Measurements from ENCODE around the gene GPX4. TPM values are rescaled to one million over a fixed set of nuclear protein-coding genes. Genes with fewer than 3 reads are reported as not detected.

The GPX4 gene
- total and polyA plus RNA-seq, 9 of the 15 experiments (the other 6 are each of a cell fraction or from before 2014, with no cell fraction given), result 61.4 to 661 (median 349) TPM

DNA sequence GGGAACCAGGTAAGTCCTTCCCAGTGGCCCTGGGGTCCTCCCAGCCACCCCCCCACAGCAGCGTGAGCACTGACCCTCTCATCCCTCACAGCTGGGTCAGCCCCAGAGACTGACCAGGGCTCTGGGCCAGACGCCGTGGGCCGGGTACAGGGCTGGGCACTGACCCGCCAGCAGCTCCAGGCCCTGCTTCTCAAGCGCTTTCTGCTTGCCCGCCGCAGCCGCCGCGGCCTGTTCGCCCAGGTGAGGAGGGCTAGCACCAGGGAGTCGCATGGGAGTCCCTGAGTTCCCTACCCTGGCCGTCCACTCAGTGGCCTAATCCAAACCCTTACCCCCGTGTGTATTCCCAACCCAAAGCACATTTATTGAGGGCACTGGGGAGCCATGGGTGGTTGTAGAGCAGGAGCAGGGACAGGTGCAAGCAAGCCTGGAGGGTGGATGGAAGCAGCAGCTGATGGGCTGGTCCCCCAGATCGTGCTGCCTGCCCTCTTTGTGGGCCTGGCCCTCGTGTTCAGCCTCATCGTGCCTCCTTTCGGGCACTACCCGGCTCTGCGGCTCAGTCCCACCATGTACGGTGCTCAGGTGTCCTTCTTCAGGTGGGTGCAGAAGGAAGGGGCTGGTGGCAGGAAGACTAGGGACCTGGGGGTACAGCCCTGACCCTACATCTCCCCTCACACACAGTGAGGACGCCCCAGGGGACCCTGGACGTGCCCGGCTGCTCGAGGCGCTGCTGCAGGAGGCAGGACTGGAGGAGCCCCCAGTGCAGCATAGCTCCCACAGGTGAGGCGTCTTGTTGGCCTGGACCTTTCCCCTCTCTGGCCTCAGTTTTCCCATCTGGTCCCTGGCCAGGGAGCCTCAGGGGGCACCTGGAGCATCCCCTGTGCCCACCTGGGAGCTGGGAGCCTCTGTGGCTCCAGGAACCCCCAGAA lies 49.4 kb upstream of the GPX4 start (continued):
- TF ChIP-seq ZNF696 (CRISPR knock-in tag; conservative IDR thresholded peaks at IDR 0.05) (no peak), PTBP1 (IDR thresholded peaks at IDR 0.05; ENCODE audit: low read depth, low read length) (peak; percentile 96), ZNF431 (CRISPR knock-in tag; IDR thresholded peaks at IDR 0.05) (no peak), TEAD2 (tag; IDR thresholded peaks at IDR 0.05) (no peak), POLR2H (tag; IDR thresholded peaks at IDR 0.05; ENCODE audit: low read depth) (no peak), ARHGAP35 (IDR thresholded peaks at IDR 0.05; ENCODE audit: partially characterized antibody) (no peak), FOXA1 (IDR thresholded peaks at IDR 0.05; ENCODE audit: borderline replicate concordance) (no peak), KAT8 (IDR thresholded peaks at IDR 0.05; ENCODE audit: low read depth) (no peak), RFX1 (IDR thresholded peaks at IDR 0.05) (no peak), PTRF (tag; IDR thresholded peaks at IDR 0.05) (no peak), ZNF134 (CRISPR knock-in tag; conservative IDR thresholded peaks at IDR 0.05) (no peak), PURB (CRISPR knock-in tag; IDR thresholded peaks at IDR 0.05; ENCODE audit: low read depth) (no peak), MIER1 (IDR thresholded peaks at IDR 0.05; ENCODE audit: low read depth) (no peak), RBFOX2 (IDR thresholded peaks at IDR 0.05; ENCODE audit: low read depth, low read length) (0 out of 2 replicates have a peak, but pooled peaks have one; percentile 17), RFX5 (IDR thresholded peaks at IDR 0.05; ENCODE audit: low read depth, low read length) (no peak), U2AF2 (optimal IDR thresholded peaks at IDR 0.05; ENCODE audit: low read depth, low read length) (no peak), RBM25 (IDR thresholded peaks at IDR 0.05; ENCODE audit: low read depth, low read length, severe bottlenecking) (peak; percentile 89), XRCC4 (IDR thresholded peaks at IDR 0.05; ENCODE audit: extremely low read depth, insufficient read depth, insufficient read length) (no peak), SIX5 (IDR thresholded peaks at IDR 0.05; ENCODE audit: borderline replicate concordance in 1 of 2, insufficient read depth in 1 of 2, low read depth in 1 of 2, low read length in 2 of 2) (no peak)
- TF ChIP-seq, protein P1, sequence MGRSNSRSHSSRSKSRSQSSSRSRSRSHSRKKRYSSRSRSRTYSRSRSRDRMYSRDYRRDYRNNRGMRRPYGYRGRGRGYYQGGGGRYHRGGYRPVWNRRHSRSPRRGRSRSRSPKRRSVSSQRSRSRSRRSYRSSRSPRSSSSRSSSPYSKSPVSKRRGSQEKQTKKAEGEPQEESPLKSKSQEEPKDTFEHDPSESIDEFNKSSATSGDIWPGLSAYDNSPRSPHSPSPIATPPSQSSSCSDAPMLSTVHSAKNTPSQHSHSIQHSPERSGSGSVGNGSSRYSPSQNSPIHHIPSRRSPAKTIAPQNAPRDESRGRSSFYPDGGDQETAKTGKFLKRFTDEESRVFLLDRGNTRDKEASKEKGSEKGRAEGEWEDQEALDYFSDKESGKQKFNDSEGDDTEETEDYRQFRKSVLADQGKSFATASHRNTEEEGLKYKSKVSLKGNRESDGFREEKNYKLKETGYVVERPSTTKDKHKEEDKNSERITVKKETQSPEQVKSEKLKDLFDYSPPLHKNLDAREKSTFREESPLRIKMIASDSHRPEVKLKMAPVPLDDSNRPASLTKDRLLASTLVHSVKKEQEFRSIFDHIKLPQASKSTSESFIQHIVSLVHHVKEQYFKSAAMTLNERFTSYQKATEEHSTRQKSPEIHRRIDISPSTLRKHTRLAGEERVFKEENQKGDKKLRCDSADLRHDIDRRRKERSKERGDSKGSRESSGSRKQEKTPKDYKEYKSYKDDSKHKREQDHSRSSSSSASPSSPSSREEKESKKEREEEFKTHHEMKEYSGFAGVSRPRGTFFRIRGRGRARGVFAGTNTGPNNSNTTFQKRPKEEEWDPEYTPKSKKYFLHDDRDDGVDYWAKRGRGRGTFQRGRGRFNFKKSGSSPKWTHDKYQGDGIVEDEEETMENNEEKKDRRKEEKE (IDR thresholded peaks at IDR 0.05; ENCODE audit: borderline replicate concordance in 1 of 2, control insufficient read depth in 1 of 2, low read depth in 2 of 2, low read length in 1 of 2), result no peak
- TF ChIP-seq, protein P2, sequence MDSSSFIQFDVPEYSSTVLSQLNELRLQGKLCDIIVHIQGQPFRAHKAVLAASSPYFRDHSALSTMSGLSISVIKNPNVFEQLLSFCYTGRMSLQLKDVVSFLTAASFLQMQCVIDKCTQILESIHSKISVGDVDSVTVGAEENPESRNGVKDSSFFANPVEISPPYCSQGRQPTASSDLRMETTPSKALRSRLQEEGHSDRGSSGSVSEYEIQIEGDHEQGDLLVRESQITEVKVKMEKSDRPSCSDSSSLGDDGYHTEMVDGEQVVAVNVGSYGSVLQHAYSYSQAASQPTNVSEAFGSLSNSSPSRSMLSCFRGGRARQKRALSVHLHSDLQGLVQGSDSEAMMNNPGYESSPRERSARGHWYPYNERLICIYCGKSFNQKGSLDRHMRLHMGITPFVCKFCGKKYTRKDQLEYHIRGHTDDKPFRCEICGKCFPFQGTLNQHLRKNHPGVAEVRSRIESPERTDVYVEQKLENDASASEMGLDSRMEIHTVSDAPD (CRISPR knock-in tag; IDR thresholded peaks at IDR 0.05), result no peak
- TF ChIP-seq, protein P3, sequence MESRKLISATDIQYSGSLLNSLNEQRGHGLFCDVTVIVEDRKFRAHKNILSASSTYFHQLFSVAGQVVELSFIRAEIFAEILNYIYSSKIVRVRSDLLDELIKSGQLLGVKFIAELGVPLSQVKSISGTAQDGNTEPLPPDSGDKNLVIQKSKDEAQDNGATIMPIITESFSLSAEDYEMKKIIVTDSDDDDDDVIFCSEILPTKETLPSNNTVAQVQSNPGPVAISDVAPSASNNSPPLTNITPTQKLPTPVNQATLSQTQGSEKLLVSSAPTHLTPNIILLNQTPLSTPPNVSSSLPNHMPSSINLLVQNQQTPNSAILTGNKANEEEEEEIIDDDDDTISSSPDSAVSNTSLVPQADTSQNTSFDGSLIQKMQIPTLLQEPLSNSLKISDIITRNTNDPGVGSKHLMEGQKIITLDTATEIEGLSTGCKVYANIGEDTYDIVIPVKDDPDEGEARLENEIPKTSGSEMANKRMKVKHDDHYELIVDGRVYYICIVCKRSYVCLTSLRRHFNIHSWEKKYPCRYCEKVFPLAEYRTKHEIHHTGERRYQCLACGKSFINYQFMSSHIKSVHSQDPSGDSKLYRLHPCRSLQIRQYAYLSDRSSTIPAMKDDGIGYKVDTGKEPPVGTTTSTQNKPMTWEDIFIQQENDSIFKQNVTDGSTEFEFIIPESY (CRISPR knock-in tag; IDR thresholded peaks at IDR 0.05), result peak; percentile 84
